Astrocyte (in vitro differentiated cells and primary cell): Measurements from ENCODE around the gene HOXA6. TPM values are rescaled to one million over a fixed set of nuclear protein-coding genes. Genes with fewer than 3 reads are reported as not detected.

Experiments
- DNase-seq: peaks from one replicate; pipeline ENCODE4 v3.0.0-alpha.2; 2010; ENCODE audit warnings: low read depth
- FAIRE-seq: peaks from 2 replicates; lab custom pipeline; 2011; peaks lifted over from hg19 to GRCh38; lab: Jason Lieb, UNC
- H2AFZ ChIP-seq: 2 replicates; pipeline ENCODE4 v1.6.0; 2012; ENCODE audit warnings: low read depth, low read length, inconsistent platforms
- H3K27ac ChIP-seq: 2 replicates; pipeline ENCODE4 v1.5.1; 2011; ENCODE audit warnings: low read depth, low read length, inconsistent platforms
- H3K27me3 ChIP-seq: 2 replicates; pipeline ENCODE4 v1.6.0; 2011; ENCODE audit warnings: low read length, inconsistent platforms; ENCODE audit not compliant: insufficient read depth
- H3K36me3 ChIP-seq: 2 replicates; pipeline ENCODE4 v1.5.1; 2011; ENCODE audit warnings: low read length, inconsistent platforms; ENCODE audit not compliant: insufficient read depth
- H3K4me1 ChIP-seq: 2 replicates; pipeline ENCODE4 v1.5.1; 2011; ENCODE audit warnings: low read length, inconsistent platforms; ENCODE audit not compliant: insufficient read depth
- H3K4me2 ChIP-seq: 2 replicates; pipeline ENCODE4 v1.6.0; 2012; ENCODE audit warnings: low read length, inconsistent platforms
- H3K4me3 ChIP-seq: 2 replicates; pipeline ENCODE4 v1.5.1; 2011; ENCODE audit warnings: low read depth, mild to moderate bottlenecking, low read length, inconsistent platforms; ENCODE audit not compliant: insufficient read depth
- H3K79me2 ChIP-seq: 2 replicates; pipeline ENCODE4 v1.6.0; 2012; ENCODE audit warnings: mild to moderate bottlenecking, low read length, inconsistent platforms; ENCODE audit not compliant: insufficient read depth
- H3K9ac ChIP-seq: 2 replicates; pipeline ENCODE4 v1.6.0; 2012; ENCODE audit warnings: mild to moderate bottlenecking, low read length, inconsistent platforms
- H3K9me3 ChIP-seq: 2 replicates; pipeline ENCODE4 v1.5.1; 2012; ENCODE audit warnings: low read depth, mild to moderate bottlenecking, low read length, inconsistent platforms; ENCODE audit not compliant: insufficient read depth
- H4K20me1 ChIP-seq: 2 replicates; pipeline ENCODE4 v1.6.0; 2012; ENCODE audit warnings: low read length, inconsistent platforms; ENCODE audit not compliant: insufficient read depth
- H3K27ac Mint-ChIP-seq: one replicate; pipeline ENCODE4 v1.8.0; 2021; ENCODE audit warnings: mild to moderate bottlenecking, mixed read lengths; ENCODE audit not compliant: unreplicated experiment
- H3K27me3 Mint-ChIP-seq: one replicate; pipeline ENCODE4 v1.8.0; 2021; ENCODE audit warnings: low read depth, mixed read lengths; ENCODE audit not compliant: unreplicated experiment
- H3K36me3 Mint-ChIP-seq: one replicate; pipeline ENCODE4 v1.8.0; 2021; ENCODE audit warnings: low read depth, mixed read lengths; ENCODE audit not compliant: unreplicated experiment
- H3K4me1 Mint-ChIP-seq: one replicate; pipeline ENCODE4 v1.8.0; 2021; ENCODE audit warnings: low read depth, mixed read lengths; ENCODE audit not compliant: unreplicated experiment
- H3K4me3 Mint-ChIP-seq: one replicate; pipeline ENCODE4 v1.8.0; 2021; ENCODE audit warnings: mild to moderate bottlenecking, moderate library complexity, mixed read lengths; ENCODE audit not compliant: unreplicated experiment
- H3K9me3 Mint-ChIP-seq: one replicate; pipeline ENCODE4 v1.8.0; 2021; ENCODE audit warnings: mild to moderate bottlenecking, mixed read lengths; ENCODE audit not compliant: unreplicated experiment
- CTCF ChIP-seq: IDR thresholded peaks from 2 replicates; pipeline ENCODE4 v1.5.1; 2011; ENCODE audit warnings: low read depth, mild to moderate bottlenecking, inconsistent platforms, low read length, moderate library complexity; ENCODE audit not compliant: insufficient read depth
- EZH2 ChIP-seq: IDR thresholded peaks from 2 replicates; pipeline ENCODE4 v1.6.1; 2012; ENCODE audit warnings: mild to moderate bottlenecking, low read length, inconsistent platforms; ENCODE audit not compliant: insufficient read depth
- total RNA-seq: library from RNA; stranded (reverse); gene quantifications from 2 replicates; pipeline ENCODE4 v1.2.1, GENCODE V29; 2021

Gene HOXA6
- total RNA-seq, 1 donor from 2014 or later, result not detected

GRCh38 chr7:27181795-27182275 lies 34.3 kb upstream of the HOXA6 start:
- FAIRE-seq, result no peak
- no peaks in the 10 kb centered on the region for H3K79me2 ChIP-seq

GRCh38 chr7:27180431-27181420 lies 33.2 kb upstream of the HOXA6 start:
- Histone ChIP-seq H3K79me2 (no peaks in the 10 kb centered on the region), H3K9ac (no peak overlapping the region), H3K4me2 (no peak overlapping the region), H2AFZ (no peak overlapping the region), H3K36me3 (no peaks in the 10 kb centered on the region), H4K20me1 (peaks cover 7% of the 10 kb centered on the region), H3K27ac (no peak overlapping the region), H3K9me3 (peaks cover 3% of the 10 kb centered on the region), H3K4me3 (no peak overlapping the region), H3K27me3 (peaks cover 97% of the 10 kb centered on the region), H3K4me1 (peaks cover 7% of the 10 kb centered on the region)
- H3K4me1 Mint-ChIP-seq, result no peaks in the 10 kb centered on the region
- TF ChIP-seq CTCF, result no peak
- TF ChIP-seq EZH2, result no peak
- peaks cover 24% of the 10 kb centered on the region for H3K9me3 Mint-ChIP-seq
- peaks cover 88% of the 10 kb centered on the region for H3K27me3 Mint-ChIP-seq
- no peak overlapping the region for H3K4me3 Mint-ChIP-seq
- peaks cover 2% of the 10 kb centered on the region for H3K36me3 Mint-ChIP-seq
- DNase-seq, result no peak
- FAIRE-seq, result no peak
- H3K27ac Mint-ChIP-seq, result no peak overlapping the region

More at GRCh38 chr7:27181795-27182275, 34.3 kb upstream of the HOXA6 start:
- no peak for DNase-seq
- Histone ChIP-seq H3K9me3 (peaks cover 3% of the 10 kb centered on the region), H3K9ac (no peak overlapping the region), H4K20me1 (peaks cover 13% of the 10 kb centered on the region), H3K27me3 (peaks cover 97% of the 10 kb centered on the region), H3K36me3 (no peaks in the 10 kb centered on the region), H3K4me1 (peaks cover 7% of the 10 kb centered on the region), H2AFZ (no peak overlapping the region), H3K27ac (no peak overlapping the region), H3K4me2 (no peak overlapping the region), H3K4me3 (no peak overlapping the region)
- Mint-ChIP-seq H3K36me3 (peaks cover 2% of the 10 kb centered on the region), H3K9me3 (peaks cover 31% of the 10 kb centered on the region), H3K27ac (no peak overlapping the region), H3K4me3 (no peak overlapping the region), H3K27me3 (peaks cover 88% of the 10 kb centered on the region), H3K4me1 (no peaks in the 10 kb centered on the region)
- TF ChIP-seq EZH2 (no peak), CTCF (no peak)
